ENCODE measurements around the gene STIMATE. TPM values are rescaled to one million over a fixed set of nuclear protein-coding genes. Genes with fewer than 3 reads are reported as not detected.

The STIMATE gene
- total RNA-seq, 1 donor from 2014 or later, result 28.8 TPM

- Mint-ChIP-seq H3K4me3 (no peak overlapping the region), H3K4me1 (peaks cover 16% of the 10 kb centered on the region), H3K27me3 (ENCODE audit: low read depth) (no peaks in the 10 kb centered on the region), H3K27ac (no peak overlapping the region), H3K36me3 (peaks cover 3% of the 10 kb centered on the region), H3K9me3 (peaks cover under 1% of the 10 kb centered on the region)
- DNase-seq (ENCODE audit: low spot score in 2 of 2, unreplicated experiment in 2 of 2), result no peak
- no peak for TF ChIP-seq CTCF (IDR thresholded peaks at IDR 0.05; ENCODE audit: unreplicated experiment)
Measured at GRCh38 chr3:52890735-52891134, 6.6 kb downstream of the STIMATE start.

DNA sequence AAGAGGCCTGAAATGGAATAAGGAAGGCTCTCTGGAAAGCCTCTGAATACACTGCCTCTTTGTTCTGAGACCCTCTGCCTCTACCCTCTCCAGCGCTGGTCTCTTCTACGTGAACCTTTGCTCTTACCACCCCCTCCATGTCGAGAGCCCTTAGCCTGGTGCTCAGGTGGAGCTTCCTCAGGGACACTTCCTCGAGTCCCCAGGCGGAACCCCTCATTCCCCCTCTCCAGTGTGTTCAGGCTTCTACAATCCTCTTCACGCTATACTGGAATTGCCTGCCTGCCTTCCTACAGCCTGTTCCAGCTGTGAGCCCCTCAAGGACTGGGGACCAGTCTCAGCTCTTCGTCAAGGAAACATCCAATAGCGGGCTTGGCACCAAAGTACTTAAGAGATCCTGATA, 7.4 kb downstream of the STIMATE start:
- Mint-ChIP-seq H3K4me3 (no peak overlapping the region), H3K36me3 (peaks cover 11% of the 10 kb centered on the region), H3K4me1 (peaks cover 13% of the 10 kb centered on the region), H3K27ac (no peak overlapping the region), H3K27me3 (ENCODE audit: low read depth) (no peaks in the 10 kb centered on the region), H3K9me3 (peaks cover 9% of the 10 kb centered on the region)
- no peak for DNase-seq (ENCODE audit: low spot score in 2 of 2, unreplicated experiment in 2 of 2)
- TF ChIP-seq CTCF (IDR thresholded peaks at IDR 0.05; ENCODE audit: unreplicated experiment), result no peak

DNA sequence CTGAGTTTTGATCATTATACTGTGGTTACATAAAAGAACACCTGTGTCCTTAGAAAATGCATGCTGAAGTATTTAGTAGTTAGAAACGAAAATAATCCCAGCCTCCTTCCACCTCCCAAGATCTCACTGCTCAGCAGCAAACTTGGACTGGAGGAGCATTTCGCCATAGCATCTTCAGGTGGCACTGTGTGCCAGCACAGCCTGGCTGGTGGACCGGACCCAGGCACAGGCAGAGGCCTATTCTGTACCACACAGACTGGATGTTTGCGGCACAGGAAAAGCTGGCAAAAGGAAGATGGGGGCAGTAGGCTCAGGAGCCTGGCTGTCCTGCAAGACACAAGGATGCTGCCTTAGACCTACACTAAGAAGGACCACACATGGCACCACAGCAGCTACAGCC, 10.2 kb downstream of the STIMATE start:
- H3K36me3 Mint-ChIP-seq, result peaks cover 14% of the 10 kb centered on the region
- H3K27ac Mint-ChIP-seq, result no peak overlapping the region
- TF ChIP-seq CTCF (IDR thresholded peaks at IDR 0.05; ENCODE audit: unreplicated experiment), result no peak
- H3K4me1 Mint-ChIP-seq, result peaks cover 10% of the 10 kb centered on the region
- no peaks in the 10 kb centered on the region for H3K27me3 Mint-ChIP-seq (ENCODE audit: low read depth)
- H3K9me3 Mint-ChIP-seq, result peaks cover 13% of the 10 kb centered on the region
- H3K4me3 Mint-ChIP-seq, result no peak overlapping the region
- no peak for DNase-seq (ENCODE audit: low spot score in 2 of 2, unreplicated experiment in 2 of 2)

- TF ChIP-seq CTCF (IDR thresholded peaks at IDR 0.05; ENCODE audit: unreplicated experiment), result no peak
- Mint-ChIP-seq H3K4me3 (no peak overlapping the region), H3K27ac (no peak overlapping the region), H3K9me3 (peaks cover 13% of the 10 kb centered on the region), H3K27me3 (ENCODE audit: low read depth) (no peaks in the 10 kb centered on the region), H3K4me1 (peaks cover under 1% of the 10 kb centered on the region), H3K36me3 (peaks cover 14% of the 10 kb centered on the region)
- no peak for DNase-seq (ENCODE audit: low spot score in 2 of 2, unreplicated experiment in 2 of 2)
Measured at GRCh38 chr3:52886049-52886730, 11.2 kb downstream of the STIMATE start.

- TF ChIP-seq CTCF (IDR thresholded peaks at IDR 0.05; ENCODE audit: unreplicated experiment), result no peak
- Mint-ChIP-seq H3K27ac (no peak overlapping the region), H3K4me3 (no peak overlapping the region), H3K27me3 (ENCODE audit: low read depth) (no peaks in the 10 kb centered on the region), H3K9me3 (peaks cover 13% of the 10 kb centered on the region), H3K4me1 (no peaks in the 10 kb centered on the region), H3K36me3 (peaks cover 14% of the 10 kb centered on the region)
- no peak for DNase-seq (ENCODE audit: low spot score in 2 of 2, unreplicated experiment in 2 of 2)
Measured at GRCh38 chr3:52882377-52882776, 15.0 kb downstream of the STIMATE start.
